Keratinocyte (primary cell): ENCODE measurements around the gene R3HDM2. TPM values are rescaled to one million over a fixed set of nuclear protein-coding genes. Genes with fewer than 3 reads are reported as not detected.

Source experiments
- DNase-seq: peaks from one replicate; pipeline ENCODE4 v3.0.0-alpha.2; 2011; ENCODE audit warnings: low read depth, missing footprints, low spot score
- FAIRE-seq: peaks from 2 replicates; lab custom pipeline; 2011; peaks lifted over from hg19 to GRCh38; lab: Jason Lieb, UNC
- H2AFZ ChIP-seq: 2 replicates; pipeline ENCODE4 v1.6.0; 2012; ENCODE audit warnings: low read length, control low read depth, inconsistent platforms; ENCODE audit not compliant: control insufficient read depth
- H3K27ac ChIP-seq: 2 replicates; pipeline ENCODE4 v1.5.1; 2011; ENCODE audit warnings: low read length; ENCODE audit not compliant: control insufficient read depth, insufficient read depth
- H3K27me3 ChIP-seq: 3 replicates; pipeline ENCODE4 v1.6.0; 2011; ENCODE audit warnings: low read length; ENCODE audit not compliant: control insufficient read depth, insufficient read depth; ENCODE audit errors: extremely low read depth
- H3K36me3 ChIP-seq, 2 experiments: 2 replicates in 1 of 2; 3 replicates in 1 of 2; pipeline ENCODE4 v1.5.1; 2011; ENCODE audit warnings: low read length in 2 of 2, mild to moderate bottlenecking in 1 of 2; ENCODE audit not compliant: control insufficient read depth in 2 of 2, insufficient read depth in 2 of 2; ENCODE audit errors: extremely low read depth in 1 of 2
- H3K4me1 ChIP-seq: 3 replicates; pipeline ENCODE4 v1.5.1; 2011; ENCODE audit warnings: low read length; ENCODE audit not compliant: control insufficient read depth, insufficient read depth; ENCODE audit errors: extremely low read depth
- H3K4me2 ChIP-seq: 3 replicates; pipeline ENCODE4 v1.6.0; 2011; ENCODE audit warnings: low read depth, low read length; ENCODE audit not compliant: control insufficient read depth, insufficient read depth; ENCODE audit errors: extremely low read depth
- H3K4me3 ChIP-seq, 3 experiments: fragments of 200-600 bp in 1 of 3; sonication (generic) in 1 of 3; 2 replicates in 2 of 3; 3 replicates in 1 of 3; pipeline ENCODE4 v1.5.1; 2011 to 2016; ENCODE audit warnings: low read length in 3 of 3, mild to moderate bottlenecking in 3 of 3, control low read depth in 2 of 3, inconsistent platforms in 1 of 3, low read depth in 1 of 3, mixed read lengths in 1 of 3, mixed run types in 1 of 3, moderate library complexity in 1 of 3; ENCODE audit not compliant: control insufficient read depth in 2 of 3, insufficient read depth in 2 of 3; ENCODE audit errors: extremely low read depth in 1 of 3
- H3K79me2 ChIP-seq: 2 replicates; pipeline ENCODE4 v1.6.0; 2012; ENCODE audit warnings: low read length; ENCODE audit not compliant: control insufficient read depth, insufficient read depth
- H3K9ac ChIP-seq: 3 replicates; pipeline ENCODE4 v1.6.0; 2011; ENCODE audit warnings: low read length; ENCODE audit not compliant: control insufficient read depth, insufficient read depth; ENCODE audit errors: extremely low read depth
- H3K9me1 ChIP-seq: 3 replicates; pipeline ENCODE4 v1.6.0; 2011; ENCODE audit warnings: low read length; ENCODE audit not compliant: control insufficient read depth, insufficient read depth; ENCODE audit errors: extremely low read depth
- H3K9me3 ChIP-seq: 2 replicates; pipeline ENCODE4 v1.5.1; 2012; ENCODE audit warnings: low read depth, low read length; ENCODE audit not compliant: control insufficient read depth
- H4K20me1 ChIP-seq: 3 replicates; pipeline ENCODE4 v1.6.0; 2011; ENCODE audit warnings: low read length; ENCODE audit not compliant: control insufficient read depth, insufficient read depth; ENCODE audit errors: extremely low read depth
- CTCF ChIP-seq, 3 experiments: IDR thresholded peaks in 1 of 3; conservative IDR thresholded peaks in 1 of 3; optimal IDR thresholded peaks in 1 of 3; 2 replicates in 2 of 3; 3 replicates in 1 of 3; pipeline versions ENCODE3 to v1.5.1; 2011; ENCODE audit warnings: low read length in 3 of 3, mild to moderate bottlenecking in 3 of 3, moderate library complexity in 2 of 3, control low read depth in 1 of 3, inconsistent platforms in 1 of 3; ENCODE audit not compliant: insufficient read depth in 2 of 3; ENCODE audit errors: extremely low read depth in 1 of 3
- EZH2 ChIP-seq: IDR thresholded peaks from one replicate; pipeline ENCODE4 v1.6.1; 2012; ENCODE audit warnings: inconsistent platforms, mild to moderate bottlenecking, low read length, moderate library complexity
- dilution Hi-C: fragments of 300-500 bp; cut with MboI; formaldehyde crosslinking; loops from one replicate; pipeline ENCODE4 v1.7.0; 2020; ENCODE audit warnings: low sequenced_read_pairs; ENCODE audit not compliant: extremely low pct_ligation_motif_present
- polyA plus RNA-seq, 5 experiments: library from polyadenylated mRNA; depleted of rRNA in 3 of 5; stranded (reverse) in 3 of 5; stranded (forward) in 1 of 5; unstranded in 1 of 5; fragments of >200 nt; gene quantifications; 1 replicate in 1 of 5; 2 replicates in 3 of 5; 3 replicates in 1 of 5; pipeline versions ENCODE4 v1.2.1 to v1.2.3, GENCODE V29; 2011 to 2012; ENCODE audit warnings: missing spikeins in 2 of 5, low read depth in 1 of 5, low replicate concordance in 1 of 5

R3HDM2 gene
- polyA plus RNA-seq, 1 donor (not counting 4 experiments of a cell fraction or from before 2014, with no cell fraction given), result 11.1 TPM

GRCh38 chr12:57473392-57473791 is 42.5 kb upstream of the R3HDM2 start:
- DNase-seq (no peak), FAIRE-seq (no peak)
- dilution Hi-C loops, result no loop called here
- Histone ChIP-seq H3K79me2 (no peaks in the 10 kb centered on the region), H2AFZ (no peak overlapping the region), H3K4me2 (no peak overlapping the region), H3K27me3 (peaks cover 89% of the 10 kb centered on the region), H3K9ac (no peak overlapping the region), H3K27ac (no peak overlapping the region), H4K20me1 (no peaks in the 10 kb centered on the region), H3K9me1 (no peaks in the 10 kb centered on the region), H3K36me3 (no peaks in the 10 kb centered on the region), H3K4me3 (no peak overlapping the region), H3K9me3 (no peaks in the 10 kb centered on the region), H3K4me1 (peaks cover 3% of the 10 kb centered on the region)
- TF ChIP-seq CTCF (optimal IDR thresholded peaks at IDR 0.05 in 1 of 3, IDR thresholded peaks at IDR 0.05 in 1 of 3, conservative IDR thresholded peaks at IDR 0.05 in 1 of 3; ENCODE audit: extremely low read depth in 1 of 3, insufficient read depth in 2 of 3, low read length in 3 of 3), result no peak
- no peak for TF ChIP-seq EZH2

GRCh38 chr12:57472391-57472790 is 41.5 kb upstream of the R3HDM2 start:
- no peak for FAIRE-seq
- Histone ChIP-seq H3K4me1 (peaks cover 3% of the 10 kb centered on the region), H3K27me3 (peaks cover 87% of the 10 kb centered on the region), H2AFZ (no peak overlapping the region), H3K4me3 (no peak overlapping the region), H3K4me2 (no peak overlapping the region), H4K20me1 (no peaks in the 10 kb centered on the region), H3K27ac (no peak overlapping the region), H3K9ac (no peak overlapping the region), H3K9me3 (no peaks in the 10 kb centered on the region), H3K36me3 (no peaks in the 10 kb centered on the region), H3K79me2 (no peaks in the 10 kb centered on the region), H3K9me1 (no peaks in the 10 kb centered on the region)
- DNase-seq, result no peak
- dilution Hi-C loops, result no loop called here
- TF ChIP-seq CTCF (optimal IDR thresholded peaks at IDR 0.05 in 1 of 3, IDR thresholded peaks at IDR 0.05 in 1 of 3, conservative IDR thresholded peaks at IDR 0.05 in 1 of 3; ENCODE audit: extremely low read depth in 1 of 3, insufficient read depth in 2 of 3, low read length in 3 of 3), result no peak
